HFFc6 (cell line): ENCODE measurements around the gene IRS2. TPM values are rescaled to one million over a fixed set of nuclear protein-coding genes. Genes with fewer than 3 reads are reported as not detected.

Experiments
- DNase-seq: peaks from one replicate; pipeline ENCODE4 v3.0.0-alpha.2; 2018
- H3K27ac Mint-ChIP-seq: 2 replicates; pipeline ENCODE4 v1.8.0; 2020; ENCODE audit warnings: mild to moderate bottlenecking, mixed read lengths
- H3K27me3 Mint-ChIP-seq: 2 replicates; pipeline ENCODE4 v1.8.0; 2021; ENCODE audit warnings: mild to moderate bottlenecking, moderate library complexity, mixed read lengths; ENCODE audit not compliant: insufficient read depth
- H3K36me3 Mint-ChIP-seq: 2 replicates; pipeline ENCODE4 v1.8.0; 2021; ENCODE audit warnings: low read depth, mixed read lengths
- H3K4me1 Mint-ChIP-seq: 2 replicates; pipeline ENCODE4 v1.8.0; 2020; ENCODE audit warnings: low read depth, mixed read lengths
- H3K4me3 Mint-ChIP-seq: 2 replicates; pipeline ENCODE4 v1.8.0; 2020; ENCODE audit warnings: mild to moderate bottlenecking, moderate library complexity, mixed read lengths
- H3K9me3 Mint-ChIP-seq: 2 replicates; pipeline ENCODE4 v1.8.0; 2020; ENCODE audit warnings: mild to moderate bottlenecking, mixed read lengths
- total RNA-seq, 6 experiments: library from RNA; stranded (reverse); fragmentation: NEBNext Ultra II Directional; extraction: Animal tissue kit (Norgen Biotek cat#: 25700); gene quantifications; 2 replicates in 1 of 6; 3 replicates in 5 of 6; pipeline ENCODE4 v1.2.3, GENCODE V29; 2021
- TF ChIP-seq, protein P1 (sequence below): fragments of 200-600 bp; sonication (generic); IDR thresholded peaks from 2 replicates; pipeline ENCODE4 v1.5.0; 2021; ENCODE audit warnings: antibody characterized with exemption, mild to moderate bottlenecking

The IRS2 gene
- total RNA-seq, 6 experiments from 2014 or later = 5.2 to 11.1 (median 5.5) TPM

DNA sequence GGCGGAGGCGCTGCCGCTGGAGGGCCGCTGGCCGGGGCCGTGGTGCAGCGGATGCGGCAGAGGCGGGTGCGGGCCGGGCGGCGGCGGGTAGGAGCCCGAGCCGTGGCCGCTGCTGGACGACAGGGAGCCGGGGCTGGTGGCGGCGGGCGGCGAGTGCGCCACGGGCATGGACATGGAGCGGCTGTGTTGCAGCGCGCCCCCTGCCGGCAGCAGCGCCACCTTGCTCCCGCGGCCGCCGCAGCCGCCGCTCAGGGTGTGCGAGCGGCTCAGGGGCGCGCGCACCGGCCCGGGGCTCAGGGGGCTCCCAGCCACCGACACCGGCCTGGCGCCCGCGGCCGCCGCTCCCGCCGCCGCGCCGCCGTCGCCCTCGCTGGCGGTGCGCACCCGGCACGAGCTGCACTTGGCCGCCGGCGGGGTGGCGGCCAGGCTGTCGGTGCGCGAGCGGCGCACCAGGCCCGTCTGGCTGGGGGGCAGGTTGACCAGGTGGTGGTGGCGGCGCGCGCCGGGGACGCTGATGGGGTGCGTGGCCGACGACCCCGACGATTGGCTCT, 1.7 kb downstream of the IRS2 start:
- Mint-ChIP-seq H3K27ac (no peak overlapping the region), H3K27me3 (peaks cover 4% of the 10 kb centered on the region), H3K4me1 (peaks cover 22% of the 10 kb centered on the region), H3K9me3 (no peaks in the 10 kb centered on the region), H3K4me3 (peak overlapping the region; percentile 81), H3K36me3 (no peaks in the 10 kb centered on the region)
- peak; percentile 72 for DNase-seq
- TF ChIP-seq, protein P1, sequence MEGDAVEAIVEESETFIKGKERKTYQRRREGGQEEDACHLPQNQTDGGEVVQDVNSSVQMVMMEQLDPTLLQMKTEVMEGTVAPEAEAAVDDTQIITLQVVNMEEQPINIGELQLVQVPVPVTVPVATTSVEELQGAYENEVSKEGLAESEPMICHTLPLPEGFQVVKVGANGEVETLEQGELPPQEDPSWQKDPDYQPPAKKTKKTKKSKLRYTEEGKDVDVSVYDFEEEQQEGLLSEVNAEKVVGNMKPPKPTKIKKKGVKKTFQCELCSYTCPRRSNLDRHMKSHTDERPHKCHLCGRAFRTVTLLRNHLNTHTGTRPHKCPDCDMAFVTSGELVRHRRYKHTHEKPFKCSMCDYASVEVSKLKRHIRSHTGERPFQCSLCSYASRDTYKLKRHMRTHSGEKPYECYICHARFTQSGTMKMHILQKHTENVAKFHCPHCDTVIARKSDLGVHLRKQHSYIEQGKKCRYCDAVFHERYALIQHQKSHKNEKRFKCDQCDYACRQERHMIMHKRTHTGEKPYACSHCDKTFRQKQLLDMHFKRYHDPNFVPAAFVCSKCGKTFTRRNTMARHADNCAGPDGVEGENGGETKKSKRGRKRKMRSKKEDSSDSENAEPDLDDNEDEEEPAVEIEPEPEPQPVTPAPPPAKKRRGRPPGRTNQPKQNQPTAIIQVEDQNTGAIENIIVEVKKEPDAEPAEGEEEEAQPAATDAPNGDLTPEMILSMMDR = peak; percentile 78

DNA sequence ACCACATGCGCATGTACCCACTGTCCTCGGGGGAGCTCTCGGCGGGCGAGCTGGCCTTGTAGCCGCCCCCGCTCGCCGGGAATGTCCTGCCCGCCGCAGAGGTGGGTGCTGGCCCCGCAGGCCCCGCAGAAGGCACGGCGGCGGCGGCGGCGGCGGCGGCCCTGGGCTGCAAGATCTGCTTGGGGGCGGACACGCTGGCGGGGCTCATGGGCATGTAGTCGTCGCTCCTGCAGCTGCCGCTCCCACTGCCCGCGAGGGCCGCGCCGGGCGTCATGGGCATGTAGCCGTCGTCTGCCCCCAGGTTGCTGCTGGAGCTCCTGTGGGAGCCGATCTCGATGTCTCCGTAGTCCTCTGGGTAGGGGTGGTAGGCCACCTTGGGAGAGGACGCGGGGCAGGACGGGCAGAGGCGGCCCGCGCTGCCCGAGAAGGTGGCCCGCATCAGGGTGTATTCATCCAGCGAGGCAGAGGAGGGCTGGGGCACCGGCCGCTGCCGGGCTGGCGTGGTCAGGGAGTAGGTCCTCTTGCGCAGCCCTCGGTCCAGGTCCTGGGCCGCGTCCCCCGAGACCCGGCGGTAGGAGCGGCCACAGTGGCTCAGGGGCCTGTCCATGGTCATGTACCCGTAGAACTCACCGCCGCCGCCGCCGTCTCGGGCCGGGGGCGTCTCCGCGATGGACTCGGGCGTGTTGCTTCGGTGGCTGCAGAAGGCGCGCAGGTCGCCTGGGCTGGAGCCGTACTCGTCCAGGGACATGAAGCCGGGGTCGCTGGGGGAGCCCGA, 2.4 kb downstream of the IRS2 start:
- Mint-ChIP-seq H3K36me3 (no peaks in the 10 kb centered on the region), H3K27me3 (peaks cover 3% of the 10 kb centered on the region), H3K9me3 (no peaks in the 10 kb centered on the region), H3K4me3 (peak overlapping the region; percentile 81), H3K4me1 (peaks cover 28% of the 10 kb centered on the region), H3K27ac (peak overlapping the region; percentile 48; the same call in 1 of the 2 replicates)
- TF ChIP-seq, protein P1 = no peak
- no peak for DNase-seq

- no peak overlapping the region for H3K4me3 Mint-ChIP-seq
- TF ChIP-seq, protein P1 = peak; percentile 50
- H3K27me3 Mint-ChIP-seq = no peaks in the 10 kb centered on the region; the same call in 1 of the 2 replicates
- DNase-seq = no peak
- H3K9me3 Mint-ChIP-seq = no peaks in the 10 kb centered on the region
- no peak overlapping the region for H3K27ac Mint-ChIP-seq
- peaks cover 34% of the 10 kb centered on the region for H3K4me1 Mint-ChIP-seq
- no peaks in the 10 kb centered on the region for H3K36me3 Mint-ChIP-seq
Observed at GRCh38 chr13:109783447-109783814, 3.0 kb downstream of the IRS2 start.

DNA sequence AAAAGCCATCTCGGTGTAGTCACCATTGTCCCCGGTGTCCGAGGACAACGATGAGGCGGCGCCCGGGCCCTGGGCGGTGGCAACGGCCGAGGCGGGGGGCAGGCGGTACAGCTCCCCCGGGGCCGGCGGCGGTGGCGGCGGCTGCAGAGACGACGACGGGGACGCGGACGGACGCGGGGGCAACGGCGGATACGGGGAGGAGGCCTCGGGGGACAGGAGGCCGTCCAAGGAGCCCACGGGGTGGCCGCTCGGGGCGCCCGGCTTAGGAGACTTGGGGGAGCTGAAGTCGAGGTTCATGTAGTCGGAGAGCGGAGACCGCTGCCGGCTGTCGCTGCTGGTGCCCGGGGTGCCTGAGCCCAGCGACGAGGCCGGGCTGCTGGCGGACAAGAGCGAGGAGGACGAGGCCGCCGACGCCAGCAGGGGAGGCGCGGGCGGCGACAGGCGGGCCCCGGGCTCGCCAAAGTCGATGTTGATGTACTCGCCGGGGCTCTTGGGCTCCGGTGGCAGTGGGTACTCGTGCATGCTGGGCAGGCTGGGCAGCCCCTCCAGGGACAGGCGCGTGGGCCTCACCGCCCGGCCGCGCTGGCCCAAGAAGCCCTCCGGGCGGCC, 3.5 kb downstream of the IRS2 start:
- H3K36me3 Mint-ChIP-seq = no peaks in the 10 kb centered on the region
- TF ChIP-seq, protein P1 = no peak
- no peaks in the 10 kb centered on the region; the same call in 1 of the 2 replicates for H3K27me3 Mint-ChIP-seq
- no peak for DNase-seq
- H3K27ac Mint-ChIP-seq = no peak overlapping the region
- no peaks in the 10 kb centered on the region for H3K9me3 Mint-ChIP-seq
- peaks cover 39% of the 10 kb centered on the region for H3K4me1 Mint-ChIP-seq
- H3K4me3 Mint-ChIP-seq = no peak overlapping the region; the same call in 1 of the 2 replicates

GRCh38 chr13:109782066-109782822, 4.1 kb downstream of the IRS2 start:
- H3K9me3 Mint-ChIP-seq = no peaks in the 10 kb centered on the region
- TF ChIP-seq, protein P1 = peak; percentile 10; the same call in 1 of the 2 replicates
- H3K4me1 Mint-ChIP-seq = peaks cover 46% of the 10 kb centered on the region
- H3K4me3 Mint-ChIP-seq = peak overlapping the region; percentile 83; the same call in 1 of the 2 replicates
- H3K36me3 Mint-ChIP-seq = no peaks in the 10 kb centered on the region
- H3K27ac Mint-ChIP-seq = no peak overlapping the region; the same call in 1 of the 2 replicates
- no peaks in the 10 kb centered on the region; the same call in 1 of the 2 replicates for H3K27me3 Mint-ChIP-seq
- DNase-seq = no peak
